GM19395 (cell line): ENCODE results near the gene SYVN1.

Experiments used
- ATAC-seq: cut with Tn5 transposase; IDR thresholded peaks from one replicate; pipeline ENCODE4 v1.9.1; 2021; ENCODE audit warnings: mild to moderate bottlenecking, moderate library complexity; ENCODE audit not compliant: unreplicated experiment

SYVN1 gene

GRCh38 chr11:65113361-65113756 is 21.0 kb downstream of the SYVN1 start:
- no peak for ATAC-seq

GRCh38 chr11:65112546-65113360 is 21.6 kb downstream of the SYVN1 start:
- ATAC-seq = no peak

- peak; percentile 56 for ATAC-seq
These were observed 22.4 kb downstream of the SYVN1 start, which contains the start of gene TM7SF2 for GRCh38 chr11:65111744-65112545. TM7SF2 (plus strand) TSS chr11:65111872; CDS start chr11:65112016, 144 bp downstream.

GRCh38 chr11:65111159-65111743 is 23.1 kb downstream of the SYVN1 start:
- ATAC-seq = no peak

GRCh38 chr11:65110354-65110861 is 23.9 kb downstream of the SYVN1 start:
- peak; percentile 40 for ATAC-seq

GRCh38 chr11:65109231-65110198 is 24.8 kb downstream of the SYVN1 start:
- ATAC-seq = no peak

- ATAC-seq = no peak
These were observed 25.7 kb downstream of the SYVN1 start for GRCh38 chr11:65108469-65109123.

- ATAC-seq = no peak
These were observed 26.4 kb downstream of the SYVN1 start for GRCh38 chr11:65107751-65108468.

GRCh38 chr11:65107078-65107477 is 27.2 kb downstream of the SYVN1 start:
- no peak for ATAC-seq

GRCh38 chr11:65104628-65105027 is 29.7 kb downstream of the SYVN1 start:
- no peak for ATAC-seq

GRCh38 chr11:65103476-65103875 is 30.8 kb downstream of the SYVN1 start:
- no peak for ATAC-seq

- no peak for ATAC-seq
These were observed 31.9 kb downstream of the SYVN1 start for GRCh38 chr11:65102142-65103095.

- ATAC-seq = no peak
These were observed 33.5 kb downstream of the SYVN1 start for GRCh38 chr11:65100674-65101350.

- ATAC-seq = no peak
These were observed 37.4 kb downstream of the SYVN1 start for GRCh38 chr11:65096926-65097325.

- peak; percentile 91 for ATAC-seq
These were observed 38.1 kb downstream of the SYVN1 start, which contains the start of gene VPS51 for GRCh38 chr11:65095974-65096806. VPS51 (plus strand) TSS chr11:65096214; CDS start chr11:65096251, 37 bp downstream.

GRCh38 chr11:65095427-65095826 is 38.9 kb downstream of the SYVN1 start:
- ATAC-seq = no peak
